Stimulated activated CD4-positive, alpha-beta T cell treated with anti-CD3 and anti-CD28 coated beads, Interleukin-12 subunit alpha, Interleukin-12 subunit beta, amount 100 ng/mL, for 4 hours (primary cell): Measurements from ENCODE around the gene NRSN2.

Experiments used
- DNase-seq: peaks from one replicate; pipeline ENCODE4 v3.0.0-alpha.2; 2020

NRSN2 gene

GRCh38 chr20:399182-399707 lies 52.3 kb downstream of the NRSN2 start:
- DNase-seq: no peak

GRCh38 chr20:400128-400453 lies 53.2 kb downstream of the NRSN2 start:
- DNase-seq: no peak

- DNase-seq: no peak
These were observed 53.8 kb downstream of the NRSN2 start for GRCh38 chr20:400454-401275.

GRCh38 chr20:401682-402495 lies 55.0 kb downstream of the NRSN2 start:
- no peak for DNase-seq

GRCh38 chr20:402496-402885 lies 55.6 kb downstream of the NRSN2 start:
- DNase-seq: no peak

GRCh38 chr20:402898-403581 lies 56.1 kb downstream of the NRSN2 start:
- DNase-seq: no peak

GRCh38 chr20:403582-403957 lies 56.7 kb downstream of the NRSN2 start:
- no peak for DNase-seq

GRCh38 chr20:404088-404487 lies 57.2 kb downstream of the NRSN2 start:
- DNase-seq: no peak
